ENCODE data around the gene KCTD11. TPM values are rescaled to one million over a fixed set of nuclear protein-coding genes. Genes with fewer than 3 reads are reported as not detected.
A peak's percentile ranks its signal among the peaks of the same experiment; 100 is the strongest.

Gene KCTD11
- total and polyA plus RNA-seq, 2 of the 13 experiments (the other 11 are each of a cell fraction or from before 2014, with no cell fraction given) = 1.6 to 2.6 TPM

DNA sequence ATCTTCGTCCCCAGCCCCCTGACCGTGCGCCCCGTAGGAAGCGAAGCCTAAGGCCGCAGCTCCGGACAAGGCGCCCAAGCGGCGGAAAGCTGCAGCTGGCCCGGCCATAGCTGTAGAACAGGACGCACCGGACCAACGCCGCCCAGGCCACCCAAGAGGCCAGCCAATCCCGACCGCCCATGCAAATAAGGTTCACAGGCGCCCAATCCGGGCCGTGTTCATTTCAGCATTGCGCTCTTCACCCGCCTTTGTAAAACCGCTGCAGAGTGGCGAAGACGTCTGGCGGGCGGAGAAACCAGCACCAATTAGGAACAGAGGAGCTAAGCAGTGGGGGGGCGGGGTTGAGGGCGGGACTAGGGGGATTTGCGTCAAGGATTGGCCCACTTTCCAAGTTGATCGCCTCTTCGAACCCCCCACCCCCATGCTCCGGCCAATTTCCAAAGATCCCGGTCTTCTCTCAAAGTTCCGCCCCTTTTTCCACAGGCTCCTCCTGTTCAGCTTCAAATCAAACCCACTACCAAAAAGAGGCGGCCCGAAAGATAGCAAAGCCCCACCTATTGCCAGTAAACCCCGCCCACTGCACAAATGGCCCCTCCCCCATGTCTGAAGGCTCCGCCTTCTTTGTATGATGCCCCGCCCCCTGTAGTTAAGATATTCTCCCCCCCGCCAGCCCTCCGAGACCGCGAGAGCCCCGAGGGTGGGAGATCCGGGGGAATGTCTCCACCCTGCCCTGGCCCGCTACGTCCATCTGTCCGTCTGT, 52.2 kb downstream of the KCTD11 start, which contains the start of gene TMEM256 (continued):
- TF ChIP-seq, protein P1, sequence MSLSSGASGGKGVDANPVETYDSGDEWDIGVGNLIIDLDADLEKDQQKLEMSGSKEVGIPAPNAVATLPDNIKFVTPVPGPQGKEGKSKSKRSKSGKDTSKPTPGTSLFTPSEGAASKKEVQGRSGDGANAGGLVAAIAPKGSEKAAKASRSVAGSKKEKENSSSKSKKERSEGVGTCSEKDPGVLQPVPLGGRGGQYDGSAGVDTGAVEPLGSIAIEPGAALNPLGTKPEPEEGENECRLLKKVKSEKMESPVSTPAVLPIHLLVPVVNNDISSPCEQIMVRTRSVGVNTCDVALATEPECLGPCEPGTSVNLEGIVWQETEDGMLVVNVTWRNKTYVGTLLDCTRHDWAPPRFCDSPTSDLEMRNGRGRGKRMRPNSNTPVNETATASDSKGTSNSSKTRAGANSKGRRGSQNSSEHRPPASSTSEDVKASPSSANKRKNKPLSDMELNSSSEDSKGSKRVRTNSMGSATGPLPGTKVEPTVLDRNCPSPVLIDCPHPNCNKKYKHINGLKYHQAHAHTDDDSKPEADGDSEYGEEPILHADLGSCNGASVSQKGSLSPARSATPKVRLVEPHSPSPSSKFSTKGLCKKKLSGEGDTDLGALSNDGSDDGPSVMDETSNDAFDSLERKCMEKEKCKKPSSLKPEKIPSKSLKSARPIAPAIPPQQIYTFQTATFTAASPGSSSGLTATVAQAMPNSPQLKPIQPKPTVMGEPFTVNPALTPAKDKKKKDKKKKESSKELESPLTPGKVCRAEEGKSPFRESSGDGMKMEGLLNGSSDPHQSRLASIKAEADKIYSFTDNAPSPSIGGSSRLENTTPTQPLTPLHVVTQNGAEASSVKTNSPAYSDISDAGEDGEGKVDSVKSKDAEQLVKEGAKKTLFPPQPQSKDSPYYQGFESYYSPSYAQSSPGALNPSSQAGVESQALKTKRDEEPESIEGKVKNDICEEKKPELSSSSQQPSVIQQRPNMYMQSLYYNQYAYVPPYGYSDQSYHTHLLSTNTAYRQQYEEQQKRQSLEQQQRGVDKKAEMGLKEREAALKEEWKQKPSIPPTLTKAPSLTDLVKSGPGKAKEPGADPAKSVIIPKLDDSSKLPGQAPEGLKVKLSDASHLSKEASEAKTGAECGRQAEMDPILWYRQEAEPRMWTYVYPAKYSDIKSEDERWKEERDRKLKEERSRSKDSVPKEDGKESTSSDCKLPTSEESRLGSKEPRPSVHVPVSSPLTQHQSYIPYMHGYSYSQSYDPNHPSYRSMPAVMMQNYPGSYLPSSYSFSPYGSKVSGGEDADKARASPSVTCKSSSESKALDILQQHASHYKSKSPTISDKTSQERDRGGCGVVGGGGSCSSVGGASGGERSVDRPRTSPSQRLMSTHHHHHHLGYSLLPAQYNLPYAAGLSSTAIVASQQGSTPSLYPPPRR (CRISPR knock-in tag; IDR thresholded peaks at IDR 0.05; ENCODE audit: borderline replicate concordance) = 0 out of 2 replicates have a peak, but pooled peaks have one; percentile 15
- no peak for TF ChIP-seq ZNF484 (CRISPR knock-in tag; IDR thresholded peaks at IDR 0.05; ENCODE audit: borderline replicate concordance, low read depth)
- 0 out of 2 replicates have a peak, but pooled peaks have one; percentile 41 for TF ChIP-seq ZNF790 (CRISPR knock-in tag; IDR thresholded peaks at IDR 0.05; ENCODE audit: borderline replicate concordance)
- TF ChIP-seq SNAPC2 (CRISPR knock-in tag; IDR thresholded peaks at IDR 0.05) = peak; percentile 76
- TF ChIP-seq HOXA5 (CRISPR knock-in tag; IDR thresholded peaks at IDR 0.05) = peak; percentile 87; the same call in 1 of the 2 replicates
- peak; percentile 31; the same call in 1 of the 2 replicates for TF ChIP-seq MYC (CRISPR knock-in tag; IDR thresholded peaks at IDR 0.05; ENCODE audit: borderline replicate concordance)
- TF ChIP-seq, protein P2, sequence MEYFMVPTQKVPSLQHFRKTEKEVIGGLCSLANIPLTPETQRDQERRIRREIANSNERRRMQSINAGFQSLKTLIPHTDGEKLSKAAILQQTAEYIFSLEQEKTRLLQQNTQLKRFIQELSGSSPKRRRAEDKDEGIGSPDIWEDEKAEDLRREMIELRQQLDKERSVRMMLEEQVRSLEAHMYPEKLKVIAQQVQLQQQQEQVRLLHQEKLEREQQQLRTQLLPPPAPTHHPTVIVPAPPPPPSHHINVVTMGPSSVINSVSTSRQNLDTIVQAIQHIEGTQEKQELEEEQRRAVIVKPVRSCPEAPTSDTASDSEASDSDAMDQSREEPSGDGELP (IDR thresholded peaks at IDR 0.05; ENCODE audit: borderline replicate concordance, low read depth) = no peak
- no peak; the same call in 1 of the 2 replicates for TF ChIP-seq RAD21 (CRISPR knock-in tag; IDR thresholded peaks at IDR 0.05)
- TF ChIP-seq, protein P3, sequence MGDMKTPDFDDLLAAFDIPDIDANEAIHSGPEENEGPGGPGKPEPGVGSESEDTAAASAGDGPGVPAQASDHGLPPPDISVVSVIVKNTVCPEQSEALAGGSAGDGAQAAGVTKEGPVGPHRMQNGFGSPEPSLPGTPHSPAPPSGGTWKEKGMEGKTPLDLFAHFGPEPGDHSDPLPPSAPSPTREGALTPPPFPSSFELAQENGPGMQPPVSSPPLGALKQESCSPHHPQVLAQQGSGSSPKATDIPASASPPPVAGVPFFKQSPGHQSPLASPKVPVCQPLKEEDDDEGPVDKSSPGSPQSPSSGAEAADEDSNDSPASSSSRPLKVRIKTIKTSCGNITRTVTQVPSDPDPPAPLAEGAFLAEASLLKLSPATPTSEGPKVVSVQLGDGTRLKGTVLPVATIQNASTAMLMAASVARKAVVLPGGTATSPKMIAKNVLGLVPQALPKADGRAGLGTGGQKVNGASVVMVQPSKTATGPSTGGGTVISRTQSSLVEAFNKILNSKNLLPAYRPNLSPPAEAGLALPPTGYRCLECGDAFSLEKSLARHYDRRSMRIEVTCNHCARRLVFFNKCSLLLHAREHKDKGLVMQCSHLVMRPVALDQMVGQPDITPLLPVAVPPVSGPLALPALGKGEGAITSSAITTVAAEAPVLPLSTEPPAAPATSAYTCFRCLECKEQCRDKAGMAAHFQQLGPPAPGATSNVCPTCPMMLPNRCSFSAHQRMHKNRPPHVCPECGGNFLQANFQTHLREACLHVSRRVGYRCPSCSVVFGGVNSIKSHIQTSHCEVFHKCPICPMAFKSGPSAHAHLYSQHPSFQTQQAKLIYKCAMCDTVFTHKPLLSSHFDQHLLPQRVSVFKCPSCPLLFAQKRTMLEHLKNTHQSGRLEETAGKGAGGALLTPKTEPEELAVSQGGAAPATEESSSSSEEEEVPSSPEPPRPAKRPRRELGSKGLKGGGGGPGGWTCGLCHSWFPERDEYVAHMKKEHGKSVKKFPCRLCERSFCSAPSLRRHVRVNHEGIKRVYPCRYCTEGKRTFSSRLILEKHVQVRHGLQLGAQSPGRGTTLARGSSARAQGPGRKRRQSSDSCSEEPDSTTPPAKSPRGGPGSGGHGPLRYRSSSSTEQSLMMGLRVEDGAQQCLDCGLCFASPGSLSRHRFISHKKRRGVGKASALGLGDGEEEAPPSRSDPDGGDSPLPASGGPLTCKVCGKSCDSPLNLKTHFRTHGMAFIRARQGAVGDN (CRISPR knock-in tag; IDR thresholded peaks at IDR 0.05) = peak; percentile 74
- TF ChIP-seq ZNF30 (CRISPR knock-in tag; IDR thresholded peaks at IDR 0.05) = no peak
- TF ChIP-seq, protein P4, sequence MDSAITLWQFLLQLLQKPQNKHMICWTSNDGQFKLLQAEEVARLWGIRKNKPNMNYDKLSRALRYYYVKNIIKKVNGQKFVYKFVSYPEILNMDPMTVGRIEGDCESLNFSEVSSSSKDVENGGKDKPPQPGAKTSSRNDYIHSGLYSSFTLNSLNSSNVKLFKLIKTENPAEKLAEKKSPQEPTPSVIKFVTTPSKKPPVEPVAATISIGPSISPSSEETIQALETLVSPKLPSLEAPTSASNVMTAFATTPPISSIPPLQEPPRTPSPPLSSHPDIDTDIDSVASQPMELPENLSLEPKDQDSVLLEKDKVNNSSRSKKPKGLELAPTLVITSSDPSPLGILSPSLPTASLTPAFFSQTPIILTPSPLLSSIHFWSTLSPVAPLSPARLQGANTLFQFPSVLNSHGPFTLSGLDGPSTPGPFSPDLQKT (CRISPR knock-in tag; IDR thresholded peaks at IDR 0.05; ENCODE audit: borderline replicate concordance) = no peak
- no peak for TF ChIP-seq ZNF138 (CRISPR knock-in tag; IDR thresholded peaks at IDR 0.05; ENCODE audit: low read depth)
- no peak; the same call in 1 of the 2 replicates for TF ChIP-seq BHLHE40 (IDR thresholded peaks at IDR 0.05; ENCODE audit: low read length)
- TF ChIP-seq ZNF878 (CRISPR knock-in tag; IDR thresholded peaks at IDR 0.05) = no peak
- TF ChIP-seq SMAD1 (CRISPR knock-in tag; IDR thresholded peaks at IDR 0.05; ENCODE audit: borderline replicate concordance, low read depth) = no peak
- TF ChIP-seq PHF5A (CRISPR knock-in tag; IDR thresholded peaks at IDR 0.05; ENCODE audit: low read depth, unreplicated experiment) = no peak
- TF ChIP-seq HNRNPL (IDR thresholded peaks at IDR 0.05; ENCODE audit: low read depth, low read length) = peak; percentile 79; the same call in 1 of the 2 replicates
